ENCODE data around the gene APOOL.
"Not testable (repeated sequence)": the region's sequence is repeated elsewhere in the genome, so short reads cannot be mapped to it uniquely, and the experiment has no call there.

APOOL gene, protein sequence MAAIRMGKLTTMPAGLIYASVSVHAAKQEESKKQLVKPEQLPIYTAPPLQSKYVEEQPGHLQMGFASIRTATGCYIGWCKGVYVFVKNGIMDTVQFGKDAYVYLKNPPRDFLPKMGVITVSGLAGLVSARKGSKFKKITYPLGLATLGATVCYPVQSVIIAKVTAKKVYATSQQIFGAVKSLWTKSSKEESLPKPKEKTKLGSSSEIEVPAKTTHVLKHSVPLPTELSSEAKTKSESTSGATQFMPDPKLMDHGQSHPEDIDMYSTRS

DNA sequence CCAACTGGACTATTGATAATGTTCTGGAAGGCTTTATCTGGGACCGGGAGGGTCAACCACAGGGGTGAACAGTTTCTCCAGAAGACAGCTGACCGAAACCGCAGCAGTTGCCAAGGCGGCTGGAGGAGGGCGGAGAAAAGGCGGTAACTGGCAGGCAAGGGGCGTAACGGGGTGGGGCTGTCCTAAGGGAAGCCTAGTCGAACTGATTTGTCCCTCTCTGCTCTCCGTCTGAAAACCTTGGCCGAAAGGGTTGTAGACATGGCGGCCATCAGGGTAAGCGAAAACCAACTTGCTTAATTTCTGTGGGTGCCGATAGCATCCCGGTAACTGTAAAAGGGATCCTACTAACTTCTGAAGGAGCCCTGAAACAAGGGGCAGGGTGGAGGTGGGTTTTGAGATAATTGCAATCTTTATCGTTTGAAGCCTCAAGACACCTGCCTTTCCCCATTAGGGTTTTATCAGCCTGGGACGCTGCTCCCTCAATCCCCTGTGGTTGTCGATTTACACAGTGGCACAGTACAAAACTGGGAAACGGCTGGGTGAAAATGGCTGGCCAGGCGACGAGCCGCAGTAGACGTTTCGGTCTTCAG lies at the start of gene APOOL:
TSS of gene APOOL (plus strand) at position 223 of the 590 bp plus-strand sequence. CDS start at position 259, 36 bp downstream.
- peak; percentile 89 for DNase-seq (ENCODE audit: low read depth)

DNA sequence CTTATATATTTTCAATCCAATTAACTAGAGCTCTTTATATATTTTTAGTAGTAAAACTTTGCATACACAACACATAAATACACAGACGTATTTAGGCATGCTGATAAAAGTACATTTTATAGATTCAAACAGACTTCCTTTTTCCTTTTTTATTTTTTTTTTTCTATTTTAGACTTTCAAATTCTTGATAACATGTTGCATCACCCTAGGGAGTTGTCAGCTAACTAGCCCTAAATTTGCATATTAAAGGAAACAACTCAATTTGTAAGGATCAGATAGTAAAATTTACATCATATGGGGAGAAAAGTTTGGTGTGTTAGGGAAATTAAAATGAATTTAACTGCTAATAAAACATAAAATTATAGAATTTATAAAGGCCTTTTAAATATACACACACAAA lies 47.4 kb upstream of the APOOL start:
- no peak for DNase-seq (ENCODE audit: low read depth)

DNA sequence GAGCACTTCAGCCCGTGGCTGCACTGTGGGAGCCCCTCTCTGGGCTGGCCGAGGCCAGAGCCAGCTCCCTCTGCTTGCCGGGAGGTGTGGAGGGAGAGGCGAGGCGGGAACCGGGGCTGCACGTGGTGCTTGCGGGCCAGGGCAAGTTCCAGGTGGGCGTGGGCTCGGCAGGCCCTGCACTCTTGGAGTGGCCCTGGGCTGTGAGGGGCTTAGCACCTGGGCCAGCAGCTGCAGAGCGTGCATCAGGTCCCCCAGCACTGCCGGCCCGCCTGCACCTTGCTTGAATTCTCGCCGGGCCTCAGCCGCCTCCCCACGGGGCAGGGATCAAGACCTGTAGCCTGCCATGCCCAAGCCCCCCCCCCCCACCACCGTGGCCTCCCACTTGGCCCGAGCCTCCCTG lies 28.9 kb upstream of the APOOL start:
- DNase-seq (ENCODE audit: low read depth), result no peak

DNA sequence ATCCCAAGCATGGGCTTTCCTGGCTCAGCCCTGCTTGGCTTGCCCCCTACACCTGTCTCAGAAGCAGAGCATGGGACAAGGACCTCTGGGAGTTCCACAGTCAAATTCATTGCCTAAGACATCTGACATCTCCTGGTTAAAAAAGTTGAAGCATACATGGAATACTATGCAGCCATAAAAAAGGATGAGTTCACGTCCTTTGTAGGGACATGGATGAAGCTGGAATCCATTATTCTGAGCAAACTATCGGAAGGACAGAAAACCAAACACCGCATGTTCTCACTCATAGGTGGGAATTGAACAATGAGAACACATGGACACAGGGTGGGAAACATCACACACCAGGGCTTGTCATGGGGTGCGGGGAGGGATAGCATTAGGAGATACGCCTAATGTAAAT lies 11.9 kb upstream of the APOOL start:
- DNase-seq (ENCODE audit: low read depth), result not testable (repeated sequence)

DNA sequence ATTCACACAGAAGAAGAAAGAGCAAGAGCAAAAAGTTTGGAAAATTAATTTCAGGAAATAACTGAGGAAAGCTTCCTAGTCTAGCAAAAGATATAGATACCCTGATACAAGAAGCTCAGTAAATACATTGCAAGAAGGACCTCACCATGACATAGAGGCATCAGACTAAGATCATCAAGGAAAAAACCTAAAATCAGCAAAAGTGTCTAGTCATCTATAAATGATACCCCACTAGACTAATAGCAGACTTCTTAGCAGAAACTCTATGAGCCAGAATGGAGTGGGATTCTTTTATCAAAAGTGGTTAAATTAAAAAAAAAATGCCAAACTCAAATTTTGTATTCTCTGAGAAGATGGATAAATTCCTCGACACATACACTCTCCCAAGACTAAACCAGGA lies 10.5 kb upstream of the APOOL start:
- DNase-seq (ENCODE audit: low read depth), result no peak

DNA sequence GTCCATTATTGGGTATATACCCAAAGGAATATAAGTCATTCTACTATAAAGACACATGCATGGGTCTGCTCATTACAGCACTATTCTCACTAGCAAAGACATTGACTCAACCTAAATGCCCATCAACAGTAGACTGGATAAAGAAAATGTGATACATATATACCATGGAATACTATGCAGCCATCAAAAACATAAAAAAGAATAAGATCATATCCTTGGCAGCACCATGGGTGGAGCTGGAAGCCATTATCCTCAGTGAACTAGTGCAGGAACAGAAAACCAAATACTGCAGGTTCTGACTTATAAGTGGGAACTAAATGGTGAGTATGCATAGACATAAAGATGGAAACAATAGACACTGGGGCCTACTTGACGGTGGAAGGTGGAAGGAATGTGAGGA lies 2.3 kb upstream of the APOOL start:
- no peak for DNase-seq (ENCODE audit: low read depth)

DNA sequence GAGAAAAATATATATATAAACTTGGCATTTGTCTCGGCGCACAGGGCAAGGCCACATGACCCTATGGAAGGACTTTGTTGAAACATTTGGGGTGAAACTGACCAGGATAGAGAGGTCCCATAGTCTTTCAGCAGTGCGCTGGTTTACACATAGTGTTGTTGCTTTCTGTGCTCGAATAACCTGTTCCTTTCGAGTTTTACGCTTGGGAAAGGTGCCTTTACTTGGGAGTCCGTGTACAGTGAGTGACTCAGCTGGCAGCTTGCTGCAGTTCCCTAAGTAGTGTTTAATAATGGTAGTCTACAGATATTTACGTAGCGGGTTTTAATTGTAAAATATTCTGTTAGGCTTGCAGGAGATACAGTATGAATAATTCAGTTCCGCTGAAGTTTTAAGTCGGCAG lies 578 bp downstream of the APOOL start:
- DNase-seq (ENCODE audit: low read depth), result peak; percentile 22

DNA sequence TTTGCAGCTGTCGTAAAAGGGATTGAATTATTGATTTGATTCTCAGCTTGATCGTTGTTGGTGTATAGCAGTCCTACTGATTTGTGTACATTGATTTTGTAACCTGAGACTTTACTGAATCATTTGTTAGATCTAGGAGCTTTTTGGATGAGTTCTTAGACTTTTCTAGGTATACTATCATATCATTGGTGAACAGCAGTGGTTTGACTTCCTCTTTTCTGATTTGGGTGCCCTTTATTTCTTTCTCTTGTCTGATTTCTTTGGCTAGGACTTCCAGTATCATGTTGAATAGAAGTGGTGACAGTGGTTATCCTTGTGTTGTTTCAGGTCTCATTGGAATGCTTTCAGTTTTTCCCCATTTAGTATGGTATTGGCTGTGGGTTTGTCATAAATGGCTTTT lies 8.4 kb downstream of the APOOL start:
- DNase-seq (ENCODE audit: low read depth), result no peak

DNA sequence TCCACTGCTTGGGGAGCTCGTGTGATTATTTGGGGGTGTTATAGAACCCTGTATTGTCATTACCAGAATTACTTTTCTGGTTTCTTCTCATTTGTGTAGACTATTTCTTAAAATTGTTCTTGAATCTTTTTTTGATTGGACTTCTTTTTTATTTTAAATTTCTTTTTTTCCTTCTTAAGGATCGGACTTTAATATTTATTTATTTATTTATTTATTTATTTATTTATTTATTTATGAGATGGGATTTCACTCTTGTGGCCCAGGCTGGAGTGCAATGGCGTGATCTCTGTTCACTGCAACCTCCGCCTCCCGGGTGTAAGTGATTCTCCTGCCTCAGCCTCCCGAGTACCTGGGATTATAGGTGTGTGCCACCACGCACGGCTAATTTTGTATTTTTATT lies 11.7 kb downstream of the APOOL start:
- not testable (repeated sequence) for DNase-seq (ENCODE audit: low read depth)

DNA sequence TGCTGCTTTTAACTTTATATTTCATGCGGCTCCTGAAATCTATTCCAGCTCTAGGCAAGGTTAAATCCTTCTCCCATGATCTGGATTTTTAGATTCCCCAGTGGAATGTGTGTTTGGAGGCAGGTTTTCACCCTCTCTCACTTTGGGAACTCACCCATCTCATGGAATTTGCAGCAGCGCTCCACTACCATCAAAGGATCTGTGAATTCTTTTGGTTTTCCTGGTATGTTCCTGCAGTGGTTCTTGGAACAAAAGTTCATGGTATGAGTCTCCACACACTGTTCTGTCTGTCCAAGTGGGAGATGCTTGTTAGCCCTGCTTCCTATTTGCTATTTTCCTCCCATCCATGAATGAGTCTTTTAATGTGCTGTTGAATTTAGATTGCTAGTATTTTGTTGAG lies 14.0 kb downstream of the APOOL start:
- DNase-seq (ENCODE audit: low read depth), result peak; percentile 27

DNA sequence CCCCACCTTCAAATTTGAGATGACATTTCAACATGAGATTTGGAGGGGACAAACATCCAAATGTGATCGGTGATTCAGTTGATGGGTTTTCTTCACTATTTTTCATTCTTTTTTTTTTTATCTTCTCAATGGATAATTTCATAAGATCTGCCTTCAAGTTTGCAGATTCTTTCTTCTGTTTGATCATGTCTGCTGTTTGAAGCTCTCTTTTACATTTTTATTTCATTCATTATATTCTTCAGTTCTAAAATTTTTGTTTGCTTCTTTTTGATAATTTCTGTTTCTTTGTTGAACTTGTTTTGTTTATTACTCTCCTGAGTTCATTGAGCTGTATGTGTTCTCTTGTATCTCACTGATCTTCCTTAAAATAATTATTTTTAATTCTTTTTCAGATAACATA lies 14.8 kb downstream of the APOOL start:
- no peak for DNase-seq (ENCODE audit: low read depth)

DNA sequence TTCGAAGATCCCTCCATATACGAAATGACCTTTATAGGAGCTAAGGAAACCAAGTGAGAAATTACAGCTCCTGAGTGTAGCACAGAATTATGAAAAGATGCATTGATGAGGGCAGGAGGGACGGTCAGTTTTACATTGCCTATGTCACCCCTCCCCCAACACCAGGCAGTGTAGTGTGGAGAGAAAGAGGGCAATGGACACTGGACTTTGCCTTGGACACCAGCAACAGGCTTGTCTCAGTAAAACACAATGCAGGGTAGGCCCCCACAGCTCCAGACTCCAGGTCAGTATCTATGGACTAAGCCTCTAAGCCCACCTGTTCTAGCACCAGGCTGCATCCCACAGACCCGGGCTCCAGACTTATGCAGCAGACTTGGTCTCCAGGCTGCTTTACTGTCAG lies 16.5 kb downstream of the APOOL start:
- no peak for DNase-seq (ENCODE audit: low read depth)

DNA sequence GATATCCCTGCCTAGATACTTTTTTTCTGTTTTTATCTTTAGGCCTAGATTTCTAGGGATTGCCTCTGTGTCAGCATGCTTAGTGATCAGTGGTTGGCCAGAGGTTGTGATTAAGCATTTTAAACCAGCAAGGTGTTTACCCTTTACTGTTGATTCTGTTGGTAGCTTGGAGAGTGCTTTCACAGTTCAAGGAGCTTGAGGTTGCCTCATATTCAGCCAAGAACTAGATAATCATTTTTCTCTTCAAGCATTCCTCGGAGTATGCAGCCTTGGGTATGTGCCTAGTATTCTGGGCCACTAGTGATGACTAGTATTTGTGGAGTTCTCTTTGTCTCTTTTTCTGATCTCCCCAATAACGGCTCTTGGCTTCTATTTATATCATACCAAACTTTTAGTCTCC lies 20.4 kb downstream of the APOOL start:
- peak; percentile 55 for DNase-seq (ENCODE audit: low read depth)

DNA sequence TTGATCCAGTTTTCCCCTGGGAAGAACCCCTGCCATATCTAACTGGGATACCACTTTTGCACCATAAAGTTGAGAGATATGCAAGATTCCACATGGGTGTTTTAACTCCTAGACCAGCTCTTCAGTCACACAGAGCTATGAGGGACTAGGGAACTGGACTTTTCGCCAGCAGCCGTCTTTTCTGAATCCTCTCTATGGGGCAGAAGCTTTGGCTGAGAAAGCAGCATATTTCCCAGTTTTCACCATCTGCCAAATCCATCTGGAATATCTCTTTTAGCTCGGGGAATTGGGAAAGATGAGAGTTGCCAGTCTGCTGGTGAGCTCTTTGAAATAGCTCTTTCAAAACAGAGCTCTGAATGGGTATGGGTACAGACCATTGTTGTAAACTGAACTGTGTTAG lies 20.9 kb downstream of the APOOL start:
- DNase-seq (ENCODE audit: low read depth), result no peak

DNA sequence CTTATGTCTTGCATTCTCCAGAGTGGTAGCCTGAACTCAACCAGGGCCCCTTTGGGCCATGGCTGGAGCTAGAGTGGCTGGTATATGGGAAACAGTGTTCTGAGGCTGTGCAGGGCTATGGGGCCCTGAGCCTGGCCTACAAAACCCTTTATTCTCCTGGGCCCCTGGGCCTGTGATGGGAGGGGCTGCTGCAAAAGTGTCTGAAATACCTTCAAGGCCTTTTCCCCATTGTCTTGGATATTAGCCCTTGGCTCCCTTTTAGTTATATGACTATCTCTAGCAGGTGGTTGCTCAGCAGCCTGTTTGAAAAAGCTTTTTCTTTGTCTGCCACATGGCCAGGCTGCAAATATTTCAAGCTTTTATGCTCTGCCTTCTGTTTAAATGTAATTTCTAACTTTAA lies 22.5 kb downstream of the APOOL start:
- no peak for DNase-seq (ENCODE audit: low read depth)

DNA sequence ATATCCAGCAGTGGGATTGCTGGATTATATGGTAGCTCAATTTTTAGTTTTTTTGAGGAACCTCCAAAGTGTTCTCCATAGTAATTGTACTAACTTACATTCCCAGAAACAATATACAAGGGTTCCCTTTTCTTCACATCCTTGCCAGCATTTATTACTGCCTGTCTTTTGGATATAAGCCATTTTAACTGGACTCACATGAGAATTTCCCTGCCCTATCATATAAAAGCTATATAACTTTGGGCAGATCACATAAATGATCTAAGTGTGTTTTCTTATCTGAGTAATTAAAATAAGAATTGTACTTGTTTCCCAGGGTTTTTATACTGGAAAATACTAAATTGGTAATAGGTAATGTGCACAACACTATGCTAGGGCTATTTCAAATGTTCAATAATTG lies 25.4 kb downstream of the APOOL start:
- DNase-seq (ENCODE audit: low read depth), result no peak

DNA sequence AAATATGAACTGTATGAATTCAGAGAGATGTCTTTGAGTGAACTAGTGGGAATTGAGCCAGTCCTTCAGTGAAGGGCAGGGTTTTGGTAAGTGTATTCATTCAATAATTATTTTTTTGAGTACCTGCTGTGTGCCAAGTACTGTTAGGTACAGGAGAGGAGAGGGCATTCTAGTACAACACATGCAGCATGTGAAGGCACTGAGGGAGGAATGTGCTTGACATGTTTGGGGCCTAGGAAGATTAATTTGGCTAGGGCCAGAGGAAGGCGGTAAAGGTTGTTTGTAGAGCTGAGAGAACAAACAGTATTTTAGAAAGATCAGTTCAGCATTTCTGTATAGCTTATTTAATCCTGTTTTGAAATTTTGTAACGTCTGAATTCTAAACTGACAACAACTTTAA lies 27.8 kb downstream of the APOOL start:
- peak; percentile 8 for DNase-seq (ENCODE audit: low read depth)

DNA sequence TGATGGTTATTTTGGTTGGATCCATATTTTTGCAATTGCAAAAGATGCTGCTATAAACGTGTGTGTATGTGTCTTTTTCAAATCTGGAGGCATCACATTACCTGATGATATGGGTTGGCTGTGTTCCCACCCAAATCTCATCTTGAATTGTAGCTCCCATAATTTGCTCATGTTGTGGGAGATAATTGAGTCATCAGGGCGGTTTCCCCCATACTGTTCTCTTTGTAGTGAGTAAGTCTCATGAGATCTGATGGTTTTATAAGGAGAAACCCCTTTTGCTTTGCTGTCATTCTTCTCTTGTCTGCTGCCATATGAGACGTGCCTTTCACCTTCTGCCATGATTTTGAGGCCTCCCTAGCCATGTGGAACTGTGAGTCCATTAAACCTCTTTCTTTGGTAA lies 33.4 kb downstream of the APOOL start:
- no peak for DNase-seq (ENCODE audit: low read depth)

DNA sequence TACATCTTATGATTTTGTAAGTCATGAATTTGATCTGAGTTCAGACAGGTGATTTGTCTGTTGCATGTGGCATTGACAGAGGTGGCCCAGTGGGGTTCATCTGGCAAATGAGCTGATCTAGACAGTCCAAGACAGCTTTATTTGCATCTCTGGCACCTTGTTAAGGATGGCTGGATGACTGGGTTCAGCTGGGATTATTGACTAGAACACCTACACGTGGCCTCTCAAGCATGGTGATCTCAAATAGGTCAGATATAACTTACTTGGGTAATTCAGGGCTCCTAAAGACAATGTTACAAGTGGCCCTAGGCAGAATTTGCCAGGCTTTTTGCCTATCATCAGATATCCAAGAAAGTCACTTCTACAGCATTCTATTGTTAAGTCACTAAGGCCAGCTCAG lies 48.0 kb downstream of the APOOL start:
- no peak for DNase-seq (ENCODE audit: low read depth)

DNA sequence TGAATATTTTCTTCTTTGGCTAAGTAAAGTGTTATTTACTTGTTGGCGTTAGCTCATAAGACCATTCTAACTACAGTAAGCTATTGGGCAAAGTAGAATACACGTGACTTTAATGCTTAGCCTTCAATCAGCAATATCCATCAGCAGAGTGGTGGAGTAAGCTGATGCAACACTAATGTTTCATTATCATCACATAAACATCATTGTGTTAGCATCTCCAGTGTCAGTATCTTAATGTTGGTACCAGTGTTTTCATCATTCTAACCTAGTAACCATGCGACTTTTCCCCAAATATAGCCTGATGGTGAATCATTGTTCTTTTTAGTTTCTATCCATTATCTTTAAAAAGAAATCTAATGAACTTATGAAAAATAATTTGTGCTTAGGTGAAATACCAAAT lies 48.5 kb downstream of the APOOL start:
- peak; percentile 50 for DNase-seq (ENCODE audit: low read depth)

DNA sequence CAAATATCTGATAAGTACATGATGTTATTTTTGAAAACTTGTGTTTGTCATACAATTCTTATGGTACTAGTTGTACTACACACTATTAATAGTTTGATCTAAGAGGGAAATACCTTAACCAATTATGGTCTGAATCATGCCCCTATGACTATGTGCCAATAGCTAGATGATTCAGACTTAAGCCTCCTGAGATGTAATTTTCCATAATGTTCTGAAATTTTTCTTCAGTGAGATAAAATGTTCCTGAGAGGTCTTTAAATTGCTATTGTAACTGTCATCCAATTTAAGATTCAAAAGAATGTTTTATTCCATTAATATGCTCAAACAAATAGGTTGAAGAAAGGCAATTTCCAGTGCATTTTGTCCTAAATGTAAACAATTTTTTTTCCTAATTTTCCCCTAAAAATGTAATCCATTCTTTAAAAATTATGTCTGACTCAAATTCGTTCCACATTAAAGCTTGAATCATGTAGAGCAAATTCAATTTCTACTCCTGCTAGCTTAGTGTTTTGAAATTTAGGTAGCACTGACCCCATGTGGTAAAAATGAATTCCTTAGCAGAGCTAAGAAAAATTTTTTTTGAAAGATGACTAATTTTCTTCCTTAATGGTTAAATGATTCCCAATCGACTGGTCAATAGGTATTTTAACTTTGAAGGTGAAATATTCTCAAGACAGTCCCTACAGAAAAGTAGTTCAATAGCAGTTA lies 49.1 kb downstream of the APOOL start:
- peak; percentile 75 for DNase-seq (ENCODE audit: low read depth)

DNA sequence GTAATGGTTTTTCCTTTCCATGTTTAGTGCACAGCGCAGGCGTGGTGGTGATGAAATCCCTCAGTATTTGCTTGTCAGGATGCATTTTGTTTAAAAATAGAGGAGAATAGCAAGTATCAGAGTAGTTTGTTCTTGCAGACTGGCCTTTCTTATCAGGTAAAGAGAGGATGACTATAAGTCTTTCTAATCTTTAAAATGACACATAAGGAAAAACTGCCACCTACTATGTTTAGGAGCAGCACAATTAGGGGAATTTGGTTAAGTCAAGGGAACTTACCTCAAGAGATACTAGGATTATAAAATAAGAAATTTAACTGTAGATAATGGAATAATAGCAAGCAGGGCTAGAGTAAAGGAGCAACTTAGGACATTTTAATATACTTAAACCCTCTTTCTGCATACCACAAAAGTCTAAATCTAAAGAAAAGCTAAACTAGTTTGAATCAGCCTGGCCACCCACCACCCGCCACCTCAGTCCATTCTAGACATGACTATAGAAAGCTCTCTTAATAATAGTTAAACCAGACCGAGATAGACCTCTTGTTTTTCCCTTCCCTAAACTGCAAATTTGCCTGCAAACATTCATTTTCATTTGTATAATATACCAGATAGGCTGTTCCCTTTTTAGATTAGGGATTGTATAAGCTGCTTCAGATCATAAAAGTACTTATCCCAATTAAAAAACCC lies 62.0 kb downstream of the APOOL start:
- no peak for DNase-seq (ENCODE audit: low read depth)

DNA sequence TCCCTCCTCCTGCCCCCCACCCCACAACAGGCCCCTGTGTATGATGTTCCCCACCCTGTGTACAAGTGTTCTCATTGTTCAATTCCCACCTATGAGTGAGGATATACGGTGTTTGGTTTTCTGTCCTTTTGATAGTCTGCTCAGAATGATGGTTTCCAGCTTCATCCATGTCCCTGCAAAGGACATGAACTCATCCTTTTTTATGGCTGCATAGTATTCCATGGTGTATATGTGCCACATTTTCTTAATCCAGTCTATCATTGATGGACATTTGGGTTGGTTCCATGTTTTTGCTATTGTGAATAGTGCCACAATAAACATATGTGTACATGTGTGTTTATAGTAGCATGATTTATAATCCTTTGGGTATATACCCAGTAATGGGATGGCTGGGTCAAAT lies 73.6 kb downstream of the APOOL start:
- DNase-seq (ENCODE audit: low read depth), result not testable (repeated sequence)
